ENCODE measurements around the gene GNGT2.

- TF ChIP-seq EZH2 (IDR thresholded peaks at IDR 0.05; ENCODE audit: borderline replicate concordance, low read depth, low read length, severe bottlenecking) (no peak), CTCF (IDR thresholded peaks at IDR 0.05; ENCODE audit: borderline replicate concordance, extremely low read depth, low read length, poor library complexity, severe bottlenecking) (no peak)
Observed at GRCh38 chr17:49217651-49218413, 7.5 kb upstream of the GNGT2 start.
